Activated T-helper 1 cell treated with Interleukin-2 at 50 U/mL for 16 hours (primary cell): ENCODE results near the gene VCPKMT.
"Not testable (repeated sequence)": the region's sequence is repeated elsewhere in the genome, so short reads cannot be mapped to it uniquely, and the experiment has no call there.

ENCODE experiments used
- DNase-seq: peaks from one replicate; pipeline ENCODE4 v3.0.0-alpha.2; 2020; ENCODE audit warnings: low read depth

The VCPKMT gene

DNA sequence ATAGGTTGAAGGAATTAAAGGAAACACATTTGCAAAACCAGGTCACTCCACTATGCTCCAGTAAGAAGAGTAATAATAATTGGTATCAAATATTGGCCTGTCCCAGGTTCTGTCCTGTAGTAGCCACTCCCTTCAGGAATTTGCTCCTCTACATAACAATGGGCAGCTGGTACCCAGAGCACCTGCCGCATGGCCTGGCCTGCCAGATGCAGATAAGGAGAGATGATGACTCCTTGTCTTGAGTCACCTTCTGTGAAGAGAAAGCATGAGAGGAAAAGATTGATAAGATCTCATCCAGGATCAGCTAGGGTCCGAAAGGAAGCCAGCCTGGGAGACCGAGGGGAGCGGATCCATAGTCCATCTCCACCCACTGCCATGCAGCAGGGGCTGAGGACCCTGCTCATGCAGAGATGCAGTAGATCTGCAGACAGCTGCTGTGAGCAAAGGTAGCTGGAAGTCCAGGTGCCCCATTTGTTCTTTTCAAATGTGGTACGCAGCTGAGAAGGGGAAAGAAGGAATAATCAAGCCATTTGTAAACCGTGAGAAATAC, 24.3 kb downstream of the VCPKMT start:
- no peak for DNase-seq

DNA sequence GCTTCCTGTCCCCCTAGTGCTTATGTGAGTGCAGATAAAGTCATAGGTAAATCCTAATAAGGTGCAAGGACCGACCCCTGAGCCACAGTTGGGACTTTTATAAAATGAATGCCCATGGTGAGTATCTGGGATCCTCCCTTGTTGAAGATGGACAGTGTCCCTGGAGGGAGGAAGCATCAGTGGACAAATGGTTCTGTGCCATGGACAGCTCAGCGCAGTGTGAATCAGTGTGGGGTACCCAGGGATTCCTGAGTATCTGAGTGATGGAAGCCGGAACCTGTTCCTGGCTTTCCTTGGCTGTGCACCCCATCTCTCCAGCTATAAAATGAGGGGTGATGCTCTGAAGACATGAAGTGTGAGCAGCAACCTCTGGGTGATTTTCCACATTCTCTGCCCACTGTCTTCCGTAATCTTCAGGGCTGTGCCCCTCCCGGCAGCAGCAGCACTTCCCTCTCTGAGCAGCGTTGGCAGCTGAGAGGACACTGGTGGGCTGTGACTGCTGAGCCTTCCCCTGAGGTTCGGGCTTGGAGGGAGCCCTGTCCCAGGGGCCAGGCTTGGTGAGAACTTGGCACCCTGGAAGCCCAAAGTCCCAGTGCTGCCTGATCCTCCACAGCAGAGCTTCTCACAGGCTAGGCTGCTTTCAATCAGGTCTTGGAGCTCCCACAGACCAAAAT, 25.0 kb downstream of the VCPKMT start:
- DNase-seq: no peak

DNA sequence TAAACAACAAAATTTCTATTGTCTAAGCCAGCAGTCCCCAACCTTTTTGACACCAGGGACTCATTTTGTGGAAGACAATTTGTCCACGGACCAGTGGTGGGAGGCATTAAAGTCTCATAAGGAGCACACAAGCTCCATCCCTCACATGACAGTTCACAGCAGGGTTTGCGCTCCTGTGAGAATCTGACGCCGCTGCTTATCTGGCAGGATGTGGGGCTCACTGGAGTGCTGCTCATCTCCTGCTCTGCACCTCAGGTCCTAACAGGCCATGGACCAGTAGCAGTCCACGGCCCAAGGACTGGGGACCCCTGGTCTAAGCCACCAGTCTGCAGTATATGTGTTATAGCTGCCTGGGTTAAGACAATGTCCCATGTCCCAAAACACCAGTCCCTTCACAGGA, 27.2 kb downstream of the VCPKMT start:
- no peak for DNase-seq

DNA sequence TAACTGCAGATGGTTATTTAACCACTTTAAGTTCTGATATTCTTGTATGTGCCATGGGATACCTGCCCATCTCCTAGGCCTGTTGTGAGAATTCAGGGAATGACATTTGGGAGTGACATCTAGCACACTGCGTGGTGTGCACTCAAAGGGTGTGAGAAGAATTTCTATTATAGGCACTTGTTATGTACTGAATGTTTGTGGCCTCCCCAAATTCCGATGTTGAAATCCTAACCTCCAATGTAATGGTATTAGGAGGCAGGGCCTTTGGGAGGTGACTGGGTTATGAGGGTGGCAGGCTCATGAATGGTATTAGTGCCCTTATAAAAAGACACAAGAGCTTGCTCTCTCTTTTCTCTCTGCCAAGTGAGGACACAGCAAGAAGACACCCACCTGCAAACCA, 27.6 kb downstream of the VCPKMT start:
- no peak for DNase-seq

DNA sequence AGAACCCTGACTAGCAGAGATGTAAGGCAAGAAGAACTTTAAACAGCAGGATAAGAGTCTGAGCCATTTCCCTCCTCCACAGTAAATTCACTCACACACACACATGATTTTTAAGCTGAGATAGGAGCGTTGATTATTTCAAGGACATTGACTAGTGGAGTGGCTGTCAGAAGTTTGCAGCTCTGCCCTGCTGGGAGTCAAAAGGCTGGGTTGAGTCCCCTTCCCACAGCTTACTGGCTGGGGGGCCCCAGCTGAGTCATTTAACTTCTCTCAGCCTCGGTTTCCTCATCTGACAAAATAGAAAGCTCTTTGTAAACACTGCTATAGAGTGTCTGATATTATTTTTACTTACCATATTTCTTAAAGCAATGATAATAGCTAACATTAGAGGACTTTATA, 28.3 kb downstream of the VCPKMT start:
- no peak for DNase-seq

DNA sequence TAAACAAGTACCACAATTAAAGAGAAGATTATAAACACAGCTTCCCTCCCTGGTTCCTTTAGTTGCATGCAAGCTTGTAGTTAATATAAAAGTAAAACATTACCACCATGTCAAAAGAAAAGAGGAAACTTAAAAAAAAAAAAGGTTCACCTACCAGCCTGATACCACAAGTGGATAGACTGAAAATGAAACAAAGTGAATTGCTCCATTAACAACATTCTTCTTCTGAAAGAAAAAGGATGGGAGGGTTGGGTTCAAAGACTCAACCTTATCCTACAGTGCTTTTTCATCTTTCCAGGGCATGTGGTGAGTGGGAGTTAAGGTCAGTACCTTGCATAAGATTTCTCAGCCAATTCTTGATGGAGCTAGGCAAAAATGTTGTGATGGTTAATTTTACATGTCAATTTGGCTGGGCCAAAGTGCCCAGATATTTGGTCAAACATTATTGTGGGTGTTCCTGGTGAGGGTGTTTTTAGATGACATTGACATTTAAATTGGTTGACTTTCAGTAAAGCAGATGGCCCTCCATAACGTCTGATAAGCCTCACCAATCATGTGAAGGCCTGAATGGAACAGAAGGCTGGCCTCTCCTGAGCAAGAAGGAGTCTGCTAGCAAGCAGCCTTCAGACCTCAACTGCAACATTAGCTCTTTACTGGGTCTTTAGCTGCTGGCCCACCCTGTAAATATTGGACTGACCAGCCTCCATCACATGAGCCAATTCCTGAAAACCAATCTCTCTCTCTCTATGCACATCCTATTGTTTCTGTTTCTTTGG, 28.8 kb downstream of the VCPKMT start:
- DNase-seq: no peak

DNA sequence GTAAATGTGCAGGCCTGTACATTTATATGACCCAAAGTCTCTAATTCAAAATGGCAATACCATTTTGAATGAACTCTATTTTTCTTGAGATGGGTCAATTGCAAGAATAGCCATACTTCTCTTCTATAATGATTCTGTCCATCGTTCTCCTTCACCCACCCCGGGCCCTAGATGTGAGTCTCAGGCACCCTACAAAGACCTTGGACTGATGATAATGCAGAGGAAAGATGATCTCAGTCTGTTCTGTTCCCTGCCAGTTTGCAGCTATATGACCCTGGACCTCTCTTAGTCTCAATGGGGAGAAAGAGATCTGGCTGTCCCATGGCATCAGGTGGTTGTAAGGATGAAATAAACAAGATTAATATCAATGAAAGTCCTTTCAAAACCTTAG, 30.1 kb downstream of the VCPKMT start:
- DNase-seq: no peak

DNA sequence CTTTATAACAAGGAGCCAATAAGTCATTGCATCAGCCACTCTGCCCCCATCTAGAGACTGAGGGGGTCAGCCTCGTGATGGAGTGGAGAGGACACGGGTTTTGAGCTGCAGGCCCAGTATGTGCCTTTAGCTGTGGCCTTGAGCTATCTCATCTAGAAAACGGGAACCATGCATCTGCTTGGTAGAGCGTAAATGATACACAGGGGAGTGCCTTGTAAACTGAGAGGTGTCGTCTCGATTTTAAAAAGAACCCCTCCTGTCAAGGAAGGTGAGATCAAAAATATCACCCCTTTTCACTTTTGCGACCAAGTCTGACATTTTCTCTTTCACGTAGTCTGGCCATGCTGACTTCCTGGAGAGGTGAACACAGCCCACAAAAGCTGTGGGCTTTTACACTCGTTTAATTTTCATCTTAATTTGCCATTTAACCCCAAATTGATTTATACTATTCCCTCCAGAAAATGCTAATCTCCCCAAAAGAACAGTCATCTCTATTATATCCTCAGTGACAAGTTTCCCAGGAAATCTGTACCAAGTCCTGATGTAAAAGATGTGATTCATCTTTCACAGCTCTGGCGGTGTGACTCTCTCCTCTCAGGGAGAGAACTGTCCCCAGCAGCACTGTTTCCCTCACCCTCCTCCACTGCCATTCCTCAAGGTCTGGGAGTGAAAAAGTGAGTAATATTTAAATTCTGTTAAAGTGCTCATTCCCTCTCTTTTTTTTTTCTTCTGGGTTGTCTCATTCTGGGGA, 30.6 kb downstream of the VCPKMT start:
- DNase-seq: no peak

DNA sequence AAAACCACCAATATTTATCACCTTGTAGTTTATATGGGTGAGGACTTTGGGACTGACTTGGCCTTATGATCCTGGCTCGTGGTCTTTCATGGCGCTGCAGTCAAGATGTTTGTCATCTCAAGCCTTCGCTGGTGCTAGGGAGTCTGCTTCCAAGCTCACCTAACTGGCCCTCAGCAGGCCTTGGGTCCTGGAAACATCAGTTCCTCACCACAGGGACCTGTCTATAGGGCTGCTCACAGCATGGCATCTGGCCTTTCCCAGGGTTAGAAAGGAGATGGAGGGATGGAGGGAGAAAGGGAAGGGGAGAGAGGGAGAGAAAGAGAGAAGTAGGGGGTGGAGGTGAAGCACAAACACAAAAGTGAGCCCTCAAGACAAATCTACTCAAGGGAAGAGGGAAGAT, 31.7 kb downstream of the VCPKMT start:
- DNase-seq: no peak

DNA sequence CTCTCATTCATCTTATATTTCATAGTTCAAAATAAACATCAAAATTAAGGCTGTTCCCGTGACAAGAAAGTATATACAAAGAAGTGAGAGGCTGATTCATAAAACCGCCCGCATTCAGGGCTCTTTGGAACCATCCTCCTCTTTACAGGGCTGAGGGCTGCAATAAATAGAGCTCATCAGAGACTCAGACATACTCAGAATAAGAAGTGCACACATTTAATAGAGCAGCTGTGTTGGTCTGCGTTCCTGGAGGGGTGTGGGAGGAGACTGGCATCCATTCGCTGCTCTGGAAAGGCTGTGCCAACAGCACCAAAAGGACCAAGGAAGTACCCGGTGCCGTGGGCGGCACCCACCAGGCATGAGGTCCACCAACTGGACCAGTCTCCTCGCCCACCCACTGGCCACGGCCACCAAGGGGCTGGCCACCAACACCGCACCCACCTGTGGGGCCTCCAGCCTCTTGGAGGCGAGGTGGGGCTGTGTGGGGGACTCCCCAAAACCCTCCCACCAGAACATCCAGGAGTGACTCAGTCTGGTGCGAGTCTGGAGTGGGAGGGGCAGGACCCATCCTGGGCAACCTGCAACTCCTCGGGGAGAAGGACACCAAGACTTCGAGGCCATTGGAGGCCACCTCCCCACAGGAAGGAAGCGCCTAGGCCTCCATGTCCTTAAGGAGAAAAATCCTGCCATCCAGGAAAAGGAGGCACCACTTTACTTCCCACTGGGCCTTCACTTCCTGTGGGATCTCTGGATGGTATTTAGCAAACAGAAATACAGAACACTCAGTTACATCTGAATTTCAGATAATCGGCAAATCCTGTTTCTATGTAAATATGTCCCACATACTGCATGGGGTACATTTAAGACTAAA, 32.7 kb downstream of the VCPKMT start:
- no peak for DNase-seq

DNA sequence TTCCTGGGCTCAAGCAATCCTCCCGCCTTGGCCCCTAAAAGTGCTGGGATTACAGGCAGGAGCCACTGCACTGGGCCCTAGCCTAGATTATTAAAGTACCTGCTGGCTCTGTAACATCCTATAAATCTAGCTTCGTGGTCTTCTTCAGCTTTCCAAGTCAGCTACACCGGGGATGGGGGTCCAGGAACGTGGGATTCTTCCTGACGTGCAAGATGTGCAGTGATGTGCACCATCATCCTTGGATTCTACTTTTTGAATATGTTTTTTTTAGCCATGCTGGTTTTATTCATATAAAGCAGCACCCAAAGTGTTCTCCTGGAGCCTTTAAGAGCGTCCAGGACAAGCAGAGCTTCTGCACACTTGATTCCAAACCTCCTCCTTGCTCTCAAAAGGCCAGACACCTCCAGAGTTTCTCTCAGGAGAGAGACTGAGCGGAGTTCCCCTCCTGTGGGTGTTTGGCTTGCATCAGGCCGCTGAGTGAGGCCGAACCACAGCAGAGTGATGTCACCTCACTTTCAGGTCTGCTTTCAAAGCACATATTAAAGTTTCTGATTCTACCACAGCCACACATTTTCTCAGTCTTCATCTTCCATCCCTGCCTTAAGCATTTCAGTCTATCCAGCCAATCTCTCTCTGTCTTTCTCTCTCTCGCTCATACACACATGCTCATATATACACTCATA, 33.4 kb downstream of the VCPKMT start:
- DNase-seq: peak; percentile 70

DNA sequence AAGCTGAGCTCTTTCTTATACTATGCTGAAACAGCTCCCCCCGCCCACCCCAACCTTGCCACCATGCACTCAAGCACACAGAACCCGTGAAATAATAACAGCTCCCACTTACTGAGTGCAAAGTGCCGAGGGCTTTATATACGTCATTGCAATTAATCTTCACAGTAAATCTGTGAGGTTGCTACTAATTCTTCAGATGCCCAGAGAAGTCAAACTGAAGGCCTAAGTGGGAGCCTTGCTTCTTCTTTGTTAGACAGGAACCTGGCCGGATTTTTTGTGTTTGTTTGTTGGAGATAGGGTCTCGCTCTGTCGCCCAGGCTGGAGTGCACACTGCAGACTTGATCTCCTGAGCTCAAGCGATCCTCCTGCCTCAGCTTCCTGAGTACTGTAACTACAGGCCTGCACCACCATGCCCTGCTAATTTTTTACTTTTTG, 34.0 kb downstream of the VCPKMT start:
- no peak for DNase-seq

DNA sequence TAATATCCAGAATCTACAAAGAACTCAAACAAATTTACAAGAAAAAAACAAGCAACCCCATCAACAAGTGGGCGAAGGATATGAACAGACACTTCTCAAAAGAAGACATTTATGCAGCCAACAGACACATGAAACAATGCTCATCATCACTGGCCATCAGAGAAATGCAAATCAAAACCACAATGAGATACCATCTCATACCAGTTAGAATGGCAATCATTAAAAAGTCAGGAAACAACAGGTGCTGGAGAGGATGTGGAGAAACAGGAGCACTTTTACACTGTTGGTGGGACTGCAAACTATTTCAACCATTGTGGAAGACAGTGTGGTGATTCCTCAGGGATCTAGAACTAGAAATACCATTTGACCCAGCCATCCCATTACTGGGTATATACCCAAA, 37.3 kb downstream of the VCPKMT start:
- DNase-seq: not testable (repeated sequence)

DNA sequence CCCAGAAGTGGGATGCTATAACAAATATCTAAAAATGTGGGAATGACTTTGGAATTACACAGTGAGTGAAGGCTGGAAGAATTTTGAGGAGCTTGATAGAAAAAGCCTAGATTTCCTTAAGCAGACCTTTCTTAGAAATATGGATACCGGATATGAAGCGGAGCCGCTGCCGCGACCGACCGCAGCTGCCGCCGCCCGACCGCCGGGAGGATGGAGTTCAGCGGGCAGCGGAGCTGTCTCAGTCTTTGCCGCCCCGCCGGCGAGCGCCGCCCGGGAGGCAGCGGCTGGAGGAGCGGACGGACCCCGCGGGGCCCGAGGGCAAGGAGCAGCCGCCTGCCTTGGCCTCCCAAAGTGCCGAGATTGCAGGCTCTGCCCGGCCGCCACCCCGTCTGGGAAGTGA, 42.7 kb downstream of the VCPKMT start:
- not testable (repeated sequence) for DNase-seq

DNA sequence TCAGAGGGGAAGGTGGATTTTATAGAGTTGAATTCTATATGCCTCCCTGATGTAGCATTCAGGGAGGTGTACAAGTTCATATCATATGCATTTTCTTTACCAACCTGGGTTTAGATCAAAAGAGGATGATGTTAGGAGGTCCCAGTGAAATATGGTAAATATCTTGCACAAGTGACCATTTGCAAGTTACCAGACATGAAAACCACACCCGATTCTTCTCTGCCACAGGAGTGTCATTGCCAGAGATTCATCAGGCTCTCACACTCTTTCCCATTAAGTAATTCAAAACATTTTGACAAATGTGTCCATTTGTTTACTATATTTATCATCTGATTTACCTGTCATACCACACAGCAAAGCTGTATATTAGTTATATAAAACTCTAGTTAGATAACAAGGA, 44.0 kb downstream of the VCPKMT start:
- DNase-seq: no peak

DNA sequence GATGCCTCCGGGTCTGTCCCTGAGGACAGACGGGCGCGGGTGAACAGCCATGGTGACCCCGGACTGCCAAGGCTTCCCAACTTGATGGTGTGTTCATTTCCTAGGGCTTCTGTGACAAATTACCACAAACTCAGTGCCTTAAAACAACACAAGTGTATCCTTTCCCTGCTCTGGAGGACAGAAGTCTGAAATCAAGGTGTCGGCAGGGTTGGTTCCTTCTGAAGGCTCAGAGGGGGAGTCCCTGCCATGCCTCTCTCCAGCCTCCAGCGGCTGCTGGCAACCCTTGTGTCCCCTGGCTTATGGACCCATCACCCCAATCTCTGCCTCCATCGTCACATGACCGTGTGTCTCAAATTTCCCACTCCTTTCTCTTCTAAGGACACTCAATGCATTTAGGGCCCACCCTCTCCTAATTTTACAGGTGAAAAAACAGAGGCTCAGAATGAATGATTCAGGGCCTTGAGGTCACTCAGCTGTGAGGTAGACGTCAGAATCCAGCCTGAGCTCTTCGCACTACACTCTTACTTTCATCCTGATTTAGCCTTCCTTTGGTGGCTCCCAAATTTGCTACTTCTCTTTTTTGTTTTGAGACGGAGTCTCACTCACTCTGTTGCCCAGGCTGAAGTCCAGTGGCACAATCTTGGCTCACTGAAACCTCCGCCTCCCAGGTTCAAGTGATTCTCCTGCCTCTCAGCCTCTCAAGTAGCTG, 45.4 kb downstream of the VCPKMT start:
- DNase-seq: no peak

DNA sequence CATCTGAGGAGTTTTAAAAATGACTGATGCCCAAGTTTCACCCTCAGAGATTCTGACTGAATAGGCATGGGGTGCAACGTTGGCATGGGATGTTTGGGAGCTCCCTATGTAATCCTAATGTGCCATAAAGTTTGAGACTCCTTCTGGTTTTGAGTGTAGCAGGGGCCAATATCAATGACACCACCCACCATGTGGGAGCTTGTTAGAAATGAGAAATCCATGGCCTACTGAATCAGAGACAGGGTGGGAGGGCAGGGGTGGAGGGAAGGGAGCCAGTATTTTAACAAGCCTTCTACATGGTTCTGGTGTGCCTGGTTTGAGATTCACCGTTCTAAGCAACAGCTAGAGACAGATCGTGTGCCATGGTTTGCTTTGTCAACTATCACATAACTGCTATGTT, 46.1 kb downstream of the VCPKMT start:
- no peak for DNase-seq

DNA sequence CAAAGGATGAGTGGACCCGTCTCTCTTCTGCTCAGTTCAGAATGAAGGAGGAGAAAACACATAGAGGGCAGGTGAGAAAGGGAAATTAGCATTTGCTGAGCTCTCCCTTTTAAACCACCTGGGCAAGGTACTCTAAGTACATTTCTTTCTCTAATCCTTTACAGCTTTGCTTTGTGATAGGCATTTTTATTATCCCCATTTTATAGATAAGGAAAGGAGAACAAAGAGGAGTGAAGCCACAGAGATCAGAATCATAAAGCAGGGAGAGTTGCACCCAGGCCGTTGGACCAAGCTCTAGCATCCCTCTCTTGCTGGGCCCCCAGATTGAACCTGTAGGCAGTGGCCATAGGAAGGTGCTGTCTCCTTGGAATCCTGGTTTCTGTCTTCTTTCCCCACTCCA, 47.0 kb downstream of the VCPKMT start:
- DNase-seq: no peak

DNA sequence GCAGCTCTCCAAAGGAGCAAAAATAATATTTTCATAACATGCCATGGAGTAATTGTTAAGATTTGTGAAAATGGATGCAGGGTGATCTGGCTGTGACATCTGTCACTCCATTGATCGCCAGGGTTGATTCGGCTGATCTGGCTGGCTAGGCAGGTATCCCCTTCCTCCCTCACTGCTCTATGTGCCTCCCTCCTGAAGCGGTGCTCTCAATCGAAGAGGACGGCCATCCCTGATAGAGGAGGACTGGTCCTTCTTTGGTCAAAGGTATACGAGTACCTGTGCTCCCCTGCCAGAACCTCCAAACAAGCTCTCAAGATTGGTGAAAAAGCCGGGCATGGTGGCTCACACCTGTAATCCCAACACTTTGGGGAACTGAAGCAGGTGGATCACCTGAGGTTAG, 47.9 kb downstream of the VCPKMT start:
- DNase-seq: no peak

DNA sequence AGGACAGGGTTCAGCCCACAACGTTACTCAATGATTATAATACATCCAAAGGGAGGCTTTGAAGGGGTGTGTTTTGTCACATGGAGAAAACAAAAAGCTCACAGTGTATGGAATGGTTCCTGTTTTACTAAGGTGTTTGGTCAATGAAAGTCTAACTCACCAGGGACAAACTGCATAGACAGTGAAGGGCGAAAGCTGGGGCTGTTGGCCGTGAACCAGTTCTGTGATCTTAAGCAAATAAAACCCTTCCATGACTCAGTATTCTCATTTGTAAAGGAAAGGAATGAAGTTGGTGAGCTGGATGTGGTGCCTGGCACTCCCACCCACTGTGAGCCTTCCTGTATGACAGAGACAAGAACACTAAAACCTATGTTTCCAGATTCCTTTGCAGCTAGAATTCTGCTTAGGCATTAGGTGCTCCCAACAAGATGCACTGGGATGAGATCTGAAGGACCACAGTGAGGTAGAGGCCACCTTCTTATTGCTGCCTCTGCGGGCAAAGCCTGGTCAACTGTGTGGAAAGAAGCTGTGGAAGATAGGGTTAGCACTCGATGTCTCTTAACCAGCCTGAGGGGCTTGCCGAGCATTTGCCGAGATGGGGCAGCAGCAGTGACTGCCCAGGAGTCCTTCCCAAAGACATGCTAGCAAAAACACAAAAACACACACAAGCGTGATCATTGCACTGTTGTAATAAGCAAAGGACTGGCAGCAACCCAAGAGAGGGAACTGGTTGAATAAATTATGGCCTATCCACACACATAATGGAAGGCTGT, 48.5 kb downstream of the VCPKMT start:
- no peak for DNase-seq
